IgD-negative memory B cell (primary cell): ENCODE data around the gene SLC17A9. TPM values are rescaled to one million over a fixed set of nuclear protein-coding genes. Genes with fewer than 3 reads are reported as not detected.

Source experiments
- H3K27ac Mint-ChIP-seq, 3 donors: one replicate each; pipeline ENCODE4 v1.8.0; 2020 to 2022; ENCODE audit warnings: mild to moderate bottlenecking in 3 of 3, mixed read lengths in 3 of 3, moderate library complexity in 1 of 3
- H3K27me3 Mint-ChIP-seq: one replicate; pipeline ENCODE4 v1.8.0; 2021; ENCODE audit warnings: mixed read lengths
- H3K36me3 Mint-ChIP-seq: one replicate; pipeline ENCODE4 v1.8.0; 2020; ENCODE audit warnings: mild to moderate bottlenecking, mixed read lengths
- H3K4me1 Mint-ChIP-seq, 3 donors: one replicate each; pipeline ENCODE4 v1.8.0; 2020 to 2022; ENCODE audit warnings: mixed read lengths in 3 of 3, mild to moderate bottlenecking in 1 of 3
- H3K4me3 Mint-ChIP-seq, 4 donors: one replicate each; pipeline ENCODE4 v1.8.0; 2020 to 2022; ENCODE audit warnings: mild to moderate bottlenecking in 4 of 4, mixed read lengths in 4 of 4, moderate library complexity in 3 of 4
- H3K9me3 Mint-ChIP-seq, 3 donors: one replicate each; pipeline ENCODE4 v1.8.0; 2020 to 2021; ENCODE audit warnings: mixed read lengths in 3 of 3, mild to moderate bottlenecking in 1 of 3
- polyA plus RNA-seq: library from polyadenylated mRNA; unstranded; fragments of 300-500 nt; fragmentation: Illumina TruSeq; gene quantifications from one replicate; pipeline ENCODE4 v1.2.3, GENCODE V29; 2021

The SLC17A9 gene
- polyA plus RNA-seq, 1 donor from 2014 or later, result 4.1 TPM

DNA sequence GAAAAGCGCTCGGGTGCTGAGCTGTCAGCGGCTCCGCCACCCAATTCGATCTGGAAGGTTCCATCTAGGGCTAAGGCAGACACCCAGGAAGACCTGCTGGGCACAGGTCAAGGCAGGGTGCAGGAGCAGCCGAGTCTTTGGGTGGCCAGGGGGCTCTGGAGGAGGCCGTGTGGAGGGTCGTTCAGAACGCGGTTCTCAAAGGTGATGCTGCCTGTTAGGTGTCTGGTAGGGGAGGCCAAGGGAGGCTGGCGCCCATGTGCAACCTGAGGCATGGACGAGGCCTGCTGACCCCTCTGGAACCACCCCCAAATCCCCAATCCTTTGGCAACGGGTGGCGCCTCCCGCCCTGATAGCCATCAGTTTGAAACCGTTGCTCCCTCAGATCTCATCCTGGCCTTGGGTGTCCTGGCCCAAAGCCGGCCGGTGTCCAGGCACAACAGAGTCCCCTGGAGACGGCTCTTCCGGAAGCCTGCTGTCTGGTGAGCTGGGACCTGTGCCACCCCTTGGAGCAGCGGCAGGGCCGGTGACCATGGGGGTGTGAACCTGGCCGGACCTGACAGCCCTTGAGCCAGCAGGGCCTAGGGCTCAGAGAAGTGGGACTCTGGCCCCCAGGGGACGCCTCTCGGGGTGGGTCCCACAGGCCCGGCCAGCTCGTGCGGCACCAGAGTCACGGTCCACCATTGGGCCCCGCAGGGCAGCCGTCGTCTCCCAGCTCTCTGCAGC lies 10.5 kb downstream of the SLC17A9 start:
- no peaks in the 10 kb centered on the region for H3K36me3 Mint-ChIP-seq
- no peaks in the 10 kb centered on the region for H3K27me3 Mint-ChIP-seq

DNA sequence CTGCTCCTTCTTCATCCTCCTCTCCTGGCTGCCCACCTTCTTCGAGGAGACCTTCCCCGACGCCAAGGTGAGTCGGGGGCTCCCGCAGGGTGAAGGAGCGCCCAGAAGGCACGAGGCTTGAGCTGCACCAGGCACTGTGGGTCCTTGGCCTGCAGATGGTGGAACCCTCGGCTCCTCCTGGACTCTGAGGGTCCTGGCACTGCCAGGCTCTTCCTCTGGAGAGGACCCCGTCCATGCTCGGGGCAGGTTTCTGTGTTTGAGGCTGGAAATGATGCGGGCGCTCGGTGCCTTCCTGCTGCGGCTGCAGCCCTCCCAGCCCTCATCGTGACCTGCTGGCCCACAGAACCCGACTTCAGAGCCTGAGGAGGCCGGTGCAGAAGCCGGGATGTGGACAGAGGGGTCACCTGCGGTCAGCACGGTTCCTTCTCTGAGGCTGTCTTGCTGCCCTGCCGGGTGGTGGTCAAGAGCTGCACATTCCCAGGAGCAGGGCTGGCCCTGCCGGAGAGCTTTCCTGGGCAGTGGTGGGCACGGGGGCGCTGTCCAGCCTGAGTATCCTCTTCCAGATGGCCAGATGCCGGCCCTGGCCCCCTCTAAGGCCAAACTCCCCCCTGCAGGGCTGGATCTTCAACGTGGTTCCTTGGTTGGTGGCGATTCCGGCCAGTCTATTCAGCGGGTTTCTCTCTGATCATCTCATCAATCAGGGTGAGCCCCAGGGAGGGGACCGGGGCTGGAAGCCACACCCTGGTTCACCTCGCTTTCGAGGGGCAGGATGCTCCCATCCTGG lies 11.3 kb downstream of the SLC17A9 start:
- H3K9me3 Mint-ChIP-seq, result no peaks in the 10 kb centered on the region
- no peak overlapping the region for H3K27ac Mint-ChIP-seq
- no peak overlapping the region for H3K4me3 Mint-ChIP-seq
- no peaks in the 10 kb centered on the region for H3K36me3 Mint-ChIP-seq
- no peaks in the 10 kb centered on the region for H3K27me3 Mint-ChIP-seq
- H3K4me1 Mint-ChIP-seq, result no peaks in the 10 kb centered on the region

More for the DNA sequence above, 10.5 kb downstream of the SLC17A9 start:
- Mint-ChIP-seq H3K4me3 (no peak overlapping the region), H3K9me3 (no peaks in the 10 kb centered on the region), H3K27ac (no peak overlapping the region), H3K4me1 (no peaks in the 10 kb centered on the region)

DNA sequence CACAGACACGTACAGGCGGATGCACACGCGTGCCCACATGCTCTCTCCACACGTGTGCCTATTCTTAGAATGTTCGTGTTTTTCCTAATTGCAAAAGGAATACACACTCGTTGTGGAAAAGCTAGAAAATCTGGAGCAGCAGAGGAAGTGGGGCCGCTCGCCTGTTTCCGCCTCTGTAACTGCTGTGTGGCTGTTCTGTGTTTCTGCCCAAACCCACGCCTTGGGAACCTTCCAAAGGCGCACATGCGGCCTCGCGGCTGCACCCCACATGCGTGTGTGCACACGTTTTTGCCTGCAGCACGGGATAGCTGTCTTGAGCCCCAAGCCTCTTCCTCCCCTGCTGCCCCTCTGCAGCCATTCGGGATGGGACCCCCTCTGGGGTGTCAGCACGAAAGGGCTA lies 12.2 kb downstream of the SLC17A9 start:
- Mint-ChIP-seq H3K36me3 (peaks cover 2% of the 10 kb centered on the region), H3K4me3 (no peak overlapping the region), H3K27ac (peak overlapping the region in 1 of 3 donors; percentile 47), H3K9me3 (no peaks in the 10 kb centered on the region), H3K27me3 (no peaks in the 10 kb centered on the region), H3K4me1 (no peaks in the 10 kb centered on the region)

DNA sequence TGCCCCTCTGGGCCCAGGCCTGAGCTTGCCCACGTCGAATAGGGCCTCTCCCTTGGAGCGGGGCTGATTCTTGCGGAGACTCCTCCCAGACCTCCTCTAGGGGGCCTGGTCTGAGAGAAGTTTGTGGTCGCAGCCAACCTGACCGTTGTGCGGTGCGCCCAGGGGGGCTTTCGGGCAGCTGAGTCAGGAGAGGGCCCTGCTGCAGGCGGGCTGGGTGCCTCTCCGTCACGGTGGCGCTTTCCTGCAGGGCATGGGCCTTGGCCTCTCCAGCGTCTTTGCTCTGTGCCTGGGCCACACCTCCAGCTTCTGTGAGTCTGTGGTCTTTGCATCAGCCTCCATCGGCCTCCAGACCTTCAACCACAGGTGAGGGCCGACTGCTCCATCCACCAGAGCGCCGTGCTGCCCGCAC lies 12.9 kb downstream of the SLC17A9 start:
- Mint-ChIP-seq H3K27me3 (peaks cover 2% of the 10 kb centered on the region), H3K4me3 (no peak overlapping the region), H3K9me3 (no peaks in the 10 kb centered on the region), H3K27ac (peak overlapping the region in 1 of 3 donors; percentile 87), H3K4me1 (no peaks in the 10 kb centered on the region), H3K36me3 (peaks cover 4% of the 10 kb centered on the region)

DNA sequence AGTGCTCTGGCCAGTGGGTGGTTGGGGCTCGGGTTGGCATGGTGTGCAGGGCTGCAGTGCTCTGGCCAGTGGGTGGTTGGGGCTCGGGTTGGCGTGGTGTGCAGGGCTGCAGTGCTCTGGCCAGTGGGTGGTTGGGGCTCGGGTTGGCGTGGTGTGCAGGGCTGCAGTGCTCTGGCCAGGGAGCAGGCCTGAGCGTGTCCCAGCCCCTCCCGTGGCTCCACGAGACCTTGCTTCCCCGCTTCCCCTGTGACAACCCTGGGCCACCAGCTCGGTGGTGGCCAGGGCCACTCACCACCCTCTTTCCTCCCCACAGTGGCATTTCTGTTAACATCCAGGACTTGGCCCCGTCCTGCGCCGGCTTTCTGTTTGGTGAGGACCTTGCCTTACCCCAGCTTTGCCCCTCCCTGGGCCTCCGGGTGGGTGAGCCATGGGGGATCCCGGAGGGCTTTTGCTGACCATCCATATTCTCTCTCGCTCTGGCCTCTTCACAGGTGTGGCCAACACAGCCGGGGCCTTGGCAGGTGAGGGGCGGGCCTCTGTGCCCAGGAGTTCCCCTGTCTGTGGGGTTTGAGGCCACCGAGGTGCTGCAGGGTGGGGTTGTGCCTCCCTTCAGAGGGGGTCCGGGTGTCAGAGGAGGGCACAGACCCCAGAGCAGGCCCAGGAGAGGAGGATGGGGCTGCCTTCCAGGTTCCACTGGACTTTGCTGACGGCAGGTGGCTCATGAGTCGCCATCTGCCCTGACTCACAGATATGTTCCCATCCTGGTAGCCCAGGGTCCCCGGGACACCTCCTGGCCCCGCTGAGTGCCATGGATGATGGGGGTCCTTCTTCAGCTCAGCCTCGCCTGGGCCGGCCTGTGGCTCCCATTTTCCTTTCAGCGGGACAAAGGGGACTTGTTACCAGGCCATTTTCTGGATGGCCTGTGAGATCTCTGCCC lies 14.0 kb downstream of the SLC17A9 start:
- no peaks in the 10 kb centered on the region for H3K9me3 Mint-ChIP-seq

DNA sequence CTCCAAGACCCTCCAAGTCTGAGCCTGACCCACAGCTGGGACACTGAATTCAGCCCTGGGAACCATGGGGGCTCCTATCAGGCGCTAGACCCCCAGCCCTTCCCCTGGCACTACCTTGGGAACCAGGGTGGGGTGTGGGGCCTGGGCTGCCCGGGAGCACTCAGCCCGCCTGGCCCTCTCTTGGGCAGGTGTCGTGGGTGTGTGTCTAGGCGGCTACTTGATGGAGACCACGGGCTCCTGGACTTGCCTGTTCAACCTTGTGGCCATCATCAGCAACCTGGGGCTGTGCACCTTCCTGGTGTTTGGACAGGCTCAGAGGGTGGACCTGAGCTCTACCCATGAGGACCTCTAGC lies 14.6 kb downstream of the SLC17A9 start:
- H3K4me1 Mint-ChIP-seq, result peaks cover 2 to 8% (median 5%) of the 10 kb centered on the region in 3 donors
- H3K9me3 Mint-ChIP-seq, result no peaks in the 10 kb centered on the region
- H3K27ac Mint-ChIP-seq, result no peak overlapping the region
- peaks cover 4% of the 10 kb centered on the region for H3K36me3 Mint-ChIP-seq
- peaks cover 11% of the 10 kb centered on the region for H3K27me3 Mint-ChIP-seq
- H3K4me3 Mint-ChIP-seq, result no peak overlapping the region

More for the DNA sequence above, 14.0 kb downstream of the SLC17A9 start:
- H3K36me3 Mint-ChIP-seq, result peaks cover 4% of the 10 kb centered on the region
- H3K27ac Mint-ChIP-seq, result no peak overlapping the region
- H3K4me3 Mint-ChIP-seq, result no peak overlapping the region
- H3K27me3 Mint-ChIP-seq, result peaks cover 6% of the 10 kb centered on the region
- H3K4me1 Mint-ChIP-seq, result peaks cover 0 to 2% (median under 1%) of the 10 kb centered on the region in 3 donors

DNA sequence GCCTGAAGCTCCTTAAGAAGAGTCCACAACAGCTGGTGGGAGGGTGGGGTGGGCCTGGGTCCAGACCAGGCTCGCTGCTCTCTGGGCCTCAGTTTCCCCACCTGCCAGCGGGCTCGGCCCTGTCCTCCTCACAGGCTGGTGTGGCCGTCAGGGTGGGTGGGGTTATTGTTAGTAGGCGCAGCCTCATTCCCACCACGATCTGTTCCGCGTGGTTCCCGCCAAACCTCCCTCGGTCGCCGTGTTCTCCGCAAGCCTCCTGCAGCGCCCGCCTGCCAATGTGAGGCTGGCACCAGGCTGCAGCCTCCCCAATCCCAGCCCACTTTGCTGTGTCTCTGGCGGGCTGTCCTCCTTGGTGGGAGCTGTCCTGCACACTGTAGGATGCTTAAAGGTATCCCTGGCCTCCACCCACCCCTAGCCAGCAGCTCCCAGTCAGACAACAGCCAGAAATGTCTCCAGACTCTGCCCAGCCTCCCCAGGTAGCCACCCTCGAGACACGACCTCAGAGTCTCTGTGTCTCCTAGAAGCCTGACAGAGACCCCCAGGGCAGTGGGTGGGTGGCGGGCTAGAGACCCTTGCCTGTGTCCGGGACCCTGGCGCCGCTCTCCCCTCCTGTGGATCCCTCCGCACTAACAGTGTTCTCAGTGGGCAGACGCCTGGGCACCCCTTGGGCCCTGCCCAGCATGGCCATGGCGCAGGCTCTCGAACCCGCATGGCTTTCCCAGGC lies 15.3 kb downstream of the SLC17A9 start:
- peaks cover 5 to 11% (median 6%) of the 10 kb centered on the region in 3 donors for H3K4me1 Mint-ChIP-seq
- peaks cover 16% of the 10 kb centered on the region for H3K27me3 Mint-ChIP-seq
- H3K4me3 Mint-ChIP-seq, result no peak overlapping the region
- H3K9me3 Mint-ChIP-seq, result no peaks in the 10 kb centered on the region
- peaks cover 4% of the 10 kb centered on the region for H3K36me3 Mint-ChIP-seq
- H3K27ac Mint-ChIP-seq, result no peak overlapping the region

DNA sequence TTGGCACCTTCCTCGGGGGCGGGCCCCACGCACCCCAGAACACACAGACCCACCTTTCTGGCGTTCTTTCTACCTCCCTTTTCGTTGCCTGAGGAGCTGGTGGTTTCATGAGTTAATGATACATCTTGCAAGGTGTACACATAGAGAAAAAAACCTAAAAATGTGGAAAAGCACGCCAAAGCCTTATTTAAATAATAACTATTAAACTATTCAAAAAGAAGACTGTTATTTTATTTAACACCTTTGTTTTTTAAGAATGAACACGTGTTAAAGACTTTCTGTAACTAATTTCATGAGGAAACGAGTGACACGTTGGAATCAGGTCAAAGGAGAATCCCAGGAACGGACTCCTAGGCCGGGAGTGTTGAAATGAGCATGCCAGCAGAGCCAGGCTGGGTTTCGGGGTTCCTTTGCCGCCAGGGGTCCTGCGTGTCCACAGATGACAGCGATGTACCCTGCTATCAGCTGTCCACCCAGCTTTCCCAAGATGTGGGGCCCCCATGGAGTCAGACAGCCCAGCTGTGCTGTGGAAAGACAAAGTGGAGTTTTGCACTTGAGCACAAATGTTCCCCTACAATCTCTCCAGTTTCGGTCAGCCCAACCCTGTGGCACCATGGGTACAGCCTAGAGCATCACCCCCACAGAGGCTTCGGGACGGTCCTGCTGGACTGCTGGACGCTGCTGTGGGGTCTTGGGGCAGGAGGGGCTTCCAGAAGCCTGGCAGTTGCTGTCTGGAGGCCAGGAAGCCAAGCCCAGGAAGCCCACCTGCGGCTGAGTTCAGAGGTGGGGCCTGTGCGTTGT lies 16.1 kb downstream of the SLC17A9 start:
- H3K27me3 Mint-ChIP-seq, result peaks cover 22% of the 10 kb centered on the region
- no peak overlapping the region for H3K4me3 Mint-ChIP-seq
- peaks cover 5 to 11% (median 6%) of the 10 kb centered on the region in 3 donors for H3K4me1 Mint-ChIP-seq
- no peak overlapping the region for H3K27ac Mint-ChIP-seq
- H3K9me3 Mint-ChIP-seq, result no peaks in the 10 kb centered on the region
- H3K36me3 Mint-ChIP-seq, result peaks cover 4% of the 10 kb centered on the region

DNA sequence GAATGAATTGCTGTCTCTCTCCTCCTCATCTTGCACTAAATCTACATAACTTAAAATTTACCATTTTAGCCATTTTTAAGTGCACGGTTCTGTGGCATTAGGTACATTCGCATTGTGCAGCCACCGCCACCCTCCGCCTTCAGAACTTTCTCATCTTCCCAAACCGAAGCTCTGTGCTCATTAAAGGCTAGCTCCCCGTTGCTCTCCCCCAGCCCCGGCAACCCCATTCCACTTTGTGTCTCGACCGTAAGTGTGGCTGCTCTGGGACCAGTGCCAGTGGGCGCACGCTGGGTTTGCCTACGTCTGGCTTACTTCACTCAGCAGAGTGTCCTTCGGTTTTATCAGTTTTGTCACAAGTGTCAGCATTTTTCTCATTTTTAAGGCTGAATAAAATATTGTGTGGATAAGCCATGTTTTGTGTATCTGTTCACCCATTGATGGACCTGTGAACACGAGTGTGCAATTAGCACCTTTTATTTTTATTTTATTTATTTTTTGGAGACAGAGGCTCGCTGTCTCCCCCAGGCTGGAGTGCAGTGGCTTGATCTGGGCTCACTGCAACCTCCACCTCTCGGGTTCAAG lies 16.8 kb downstream of the SLC17A9 start:
- peaks cover 26% of the 10 kb centered on the region for H3K27me3 Mint-ChIP-seq
- H3K9me3 Mint-ChIP-seq, result no peaks in the 10 kb centered on the region
- H3K27ac Mint-ChIP-seq, result no peak overlapping the region
- peaks cover 4% of the 10 kb centered on the region for H3K36me3 Mint-ChIP-seq
- no peak overlapping the region for H3K4me3 Mint-ChIP-seq
- peaks cover 7 to 11% (median 9%) of the 10 kb centered on the region in 3 donors for H3K4me1 Mint-ChIP-seq

DNA sequence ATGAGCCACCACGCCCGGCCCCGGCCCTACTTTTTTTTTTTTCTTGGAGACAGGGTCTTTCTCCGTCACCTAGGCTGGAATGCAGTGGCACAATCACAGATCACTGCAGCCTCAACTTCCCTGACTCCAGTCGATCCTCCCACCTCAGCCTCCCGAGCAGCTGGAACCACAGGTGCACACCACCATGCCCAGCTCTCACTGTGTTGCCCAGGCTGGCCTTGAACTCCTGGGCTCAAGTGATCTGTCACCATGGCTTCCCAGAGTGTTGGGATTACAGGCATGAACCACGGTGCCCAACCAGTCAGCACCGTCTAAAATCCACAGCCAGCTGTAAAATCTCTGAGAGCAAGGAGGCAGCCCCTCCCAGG lies 17.4 kb downstream of the SLC17A9 start:
- Mint-ChIP-seq H3K9me3 (no peaks in the 10 kb centered on the region), H3K4me1 (peaks cover 9 to 11% (median 11%) of the 10 kb centered on the region in 3 donors), H3K27me3 (peaks cover 33% of the 10 kb centered on the region), H3K27ac (no peak overlapping the region), H3K36me3 (peaks cover 4% of the 10 kb centered on the region), H3K4me3 (peak overlapping the region in 1 of 4 donors; percentile 63)

DNA sequence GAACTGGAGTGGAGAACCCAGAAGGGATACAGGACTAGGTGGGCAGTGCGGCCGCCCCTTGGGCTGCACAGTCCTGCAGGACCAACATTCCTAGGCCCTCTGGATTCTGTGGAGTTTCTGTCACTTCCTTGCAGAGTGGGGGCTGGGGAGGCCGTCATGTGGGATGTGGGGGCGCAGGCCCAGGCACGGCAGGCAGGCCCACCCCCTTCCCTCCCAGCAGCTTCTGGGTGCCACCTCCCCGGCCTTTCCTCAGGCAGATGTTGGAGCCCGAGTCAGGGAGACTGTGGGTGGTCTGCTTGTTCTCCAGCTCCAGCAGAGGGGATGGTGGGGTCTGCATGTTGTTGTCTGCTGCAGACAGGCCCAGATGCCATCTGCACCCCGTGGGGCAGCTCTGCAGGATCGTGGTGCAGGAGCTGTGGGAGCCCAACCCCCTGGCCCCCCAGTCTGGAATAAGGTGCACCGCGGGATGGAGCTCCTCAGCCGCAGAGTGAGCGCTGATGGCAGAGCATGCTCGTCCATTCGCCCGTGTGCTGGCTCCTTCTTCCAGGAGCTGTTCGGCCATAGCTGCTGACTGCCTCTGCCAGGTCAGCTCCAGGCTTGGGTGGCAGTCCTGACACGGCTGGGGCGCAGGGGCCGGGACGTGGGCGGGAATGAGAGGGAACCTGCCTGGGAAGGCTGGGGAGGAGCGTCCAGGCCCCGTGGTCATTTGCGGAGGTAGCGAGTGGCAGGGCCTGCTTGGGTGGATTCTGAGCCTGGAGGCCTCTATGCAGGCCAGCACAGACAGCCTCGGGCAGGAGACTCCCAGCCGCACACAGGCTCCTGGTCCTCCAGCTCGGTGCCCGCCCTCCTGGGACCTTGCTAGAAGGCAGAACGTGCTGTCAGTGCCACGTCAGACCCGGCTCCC lies 18.1 kb downstream of the SLC17A9 start:
- Mint-ChIP-seq H3K27ac (no peak overlapping the region), H3K36me3 (peaks cover 4% of the 10 kb centered on the region), H3K9me3 (no peaks in the 10 kb centered on the region)

DNA sequence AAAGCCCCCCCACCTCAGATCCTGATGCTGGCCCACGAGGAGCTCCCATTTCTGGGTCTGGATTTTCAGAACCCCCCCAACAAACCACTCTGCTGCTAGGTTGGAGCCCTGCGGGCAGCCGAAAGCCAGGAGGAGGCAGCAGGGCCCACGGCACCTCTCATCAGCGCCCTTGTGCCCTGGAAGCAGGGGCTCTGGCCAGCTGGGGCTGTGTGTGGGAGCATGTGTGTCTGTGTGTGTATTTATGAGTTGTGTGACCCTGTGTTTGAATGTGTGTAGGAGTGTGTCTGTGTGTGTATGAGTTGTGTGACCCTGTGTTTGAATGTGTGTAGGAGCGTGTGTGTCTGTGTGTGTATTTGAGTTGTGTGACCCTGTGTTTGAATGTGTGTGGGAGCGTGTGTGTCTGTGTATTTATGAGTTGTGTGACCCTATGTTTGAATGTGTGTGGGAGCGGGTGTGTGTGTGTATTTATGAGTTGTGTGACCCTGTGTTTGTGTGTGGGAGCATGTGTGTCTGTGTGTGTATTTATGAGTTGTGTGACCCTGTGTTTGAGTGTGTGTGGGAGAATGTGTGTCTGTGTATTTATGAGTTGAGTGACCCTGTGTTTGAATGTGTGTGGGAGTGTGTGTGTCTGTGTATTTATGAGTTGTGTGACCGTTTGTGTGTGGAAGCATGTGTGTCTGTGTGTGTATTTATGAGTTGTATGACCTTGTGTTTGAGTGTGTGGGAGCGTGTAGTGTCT lies 18.9 kb downstream of the SLC17A9 start:
- Mint-ChIP-seq H3K4me3 (peak overlapping the region in 1 of 4 donors; percentile 71), H3K36me3 (peaks cover 4% of the 10 kb centered on the region), H3K27ac (peak overlapping the region in 2 of 3 donors; percentile 6 to 13), H3K27me3 (peaks cover 41% of the 10 kb centered on the region), H3K4me1 (peaks cover 9 to 13% (median 11%) of the 10 kb centered on the region in 3 donors), H3K9me3 (no peaks in the 10 kb centered on the region)

More for the DNA sequence above, 18.1 kb downstream of the SLC17A9 start:
- peaks cover 36% of the 10 kb centered on the region for H3K27me3 Mint-ChIP-seq
- peaks cover 9 to 11% (median 11%) of the 10 kb centered on the region in 3 donors for H3K4me1 Mint-ChIP-seq
- no peak overlapping the region for H3K4me3 Mint-ChIP-seq
